Liver (tissue), 9 donors: Measurements from ENCODE around the gene CDKL4. TPM values are rescaled to one million over a fixed set of nuclear protein-coding genes. Genes with fewer than 3 reads are reported as not detected.

ENCODE experiments used
- DNase-seq: peaks from one replicate; pipeline ENCODE4 v3.0.0-alpha.2; 2017; ENCODE audit warnings: low spot score
- H3K27ac ChIP-seq, 2 donors: one replicate each; pipeline ENCODE4 v1.7.0; 2013; ENCODE audit warnings: inconsistent platforms in 2 of 2, low read length in 2 of 2, control low read depth in 1 of 2, low read depth in 1 of 2, mild to moderate bottlenecking in 1 of 2
- H3K27me3 ChIP-seq, 4 donors: one replicate each; pipeline versions ENCODE4 v1.6.1 to v1.7.0; 2013; ENCODE audit warnings: low read length in 3 of 4, inconsistent platforms in 1 of 4, mild to moderate bottlenecking in 1 of 4, moderate library complexity in 1 of 4; ENCODE audit not compliant: control insufficient read depth in 4 of 4, insufficient read depth in 4 of 4
- H3K36me3 ChIP-seq, 4 donors: one replicate each; pipeline versions ENCODE4 v1.6.1 to v1.7.0; 2013; ENCODE audit warnings: low read length in 3 of 4, mild to moderate bottlenecking in 3 of 4, low read depth in 1 of 4, moderate library complexity in 1 of 4; ENCODE audit not compliant: control insufficient read depth in 4 of 4, insufficient read depth in 3 of 4
- H3K4me1 ChIP-seq, 4 donors: one replicate each; pipeline versions ENCODE4 v1.6.1 to v1.7.0; 2013; ENCODE audit warnings: low read length in 3 of 4, mild to moderate bottlenecking in 3 of 4, moderate library complexity in 1 of 4; ENCODE audit not compliant: control insufficient read depth in 4 of 4, insufficient read depth in 4 of 4
- H3K4me3 ChIP-seq, 3 donors: one replicate each; pipeline versions ENCODE4 v1.6.1 to v1.7.0; 2013; ENCODE audit warnings: low read length in 3 of 3, control low read depth in 1 of 3, low read depth in 1 of 3, mild to moderate bottlenecking in 1 of 3
- H3K9ac ChIP-seq, 2 donors: one replicate each; pipeline ENCODE4 v1.7.0; 2013; ENCODE audit warnings: low read length in 2 of 2, mild to moderate bottlenecking in 2 of 2, moderate library complexity in 2 of 2, control low read depth in 1 of 2, low read depth in 1 of 2
- H3K9me3 ChIP-seq, 4 donors: one replicate each; pipeline versions ENCODE4 v1.6.1 to v1.7.0; 2013; ENCODE audit warnings: low read length in 3 of 4; ENCODE audit not compliant: control insufficient read depth in 4 of 4
- EGR1 ChIP-seq, 2 donors: IDR thresholded peaks; 2 replicates each; pipeline ENCODE4 v1.6.1; 2016 to 2018; ENCODE audit warnings: antibody characterized with exemption in 2 of 2, low read depth in 2 of 2
- FOXA1 ChIP-seq: IDR thresholded peaks from 2 replicates; pipeline ENCODE4 v1.6.1; 2016; ENCODE audit warnings: antibody characterized with exemption
- FOXA2 ChIP-seq: IDR thresholded peaks from 2 replicates; pipeline ENCODE4 v1.6.1; 2016; ENCODE audit warnings: antibody characterized with exemption
- HNF4A ChIP-seq, 2 donors: conservative IDR thresholded peaks; 2 replicates each; pipeline ENCODE4 v1.6.1; 2016; ENCODE audit warnings: antibody characterized with exemption in 2 of 2, mild to moderate bottlenecking in 2 of 2
- HNF4G ChIP-seq: IDR thresholded peaks from 2 replicates; pipeline ENCODE4 v1.6.1; 2016; ENCODE audit warnings: antibody characterized with exemption
- JUND ChIP-seq, 2 donors: IDR thresholded peaks; 2 replicates each; pipeline ENCODE4 v1.6.1; 2016; ENCODE audit warnings: antibody characterized with exemption in 2 of 2
- NR2F2 ChIP-seq: IDR thresholded peaks from 2 replicates; pipeline ENCODE4 v1.6.1; 2016; ENCODE audit warnings: antibody characterized with exemption
- RAD21 ChIP-seq, 2 donors: IDR thresholded peaks; 2 replicates each; pipeline ENCODE4 v1.6.1; 2016; ENCODE audit warnings: antibody characterized with exemption in 2 of 2, mild to moderate bottlenecking in 2 of 2
- RXRA ChIP-seq, 2 donors: IDR thresholded peaks; 2 replicates each; pipeline ENCODE4 v1.6.1; 2017 to 2018; ENCODE audit warnings: antibody characterized with exemption in 2 of 2, mild to moderate bottlenecking in 1 of 2
- SP1 ChIP-seq: IDR thresholded peaks from 2 replicates; pipeline ENCODE4 v1.6.1; 2018; ENCODE audit warnings: antibody characterized with exemption, mild to moderate bottlenecking
- TAF1 ChIP-seq: conservative IDR thresholded peaks from 2 replicates; pipeline ENCODE4 v1.6.1; 2016; ENCODE audit warnings: antibody characterized with exemption, mild to moderate bottlenecking
- YY1 ChIP-seq: IDR thresholded peaks from 2 replicates; pipeline ENCODE4 v1.6.1; 2016; ENCODE audit warnings: antibody characterized with exemption, mild to moderate bottlenecking
- ZBTB33 ChIP-seq: IDR thresholded peaks from 2 replicates; pipeline ENCODE4 v1.6.1; 2016; ENCODE audit warnings: antibody characterized with exemption
- WGBS: extraction: QIAGEN DNeasy Blood & Tissue Kit; methylation state at CpG from one replicate; pipeline ENCODE4 v1.1.7; 2013; 5-methylcytosine and 5-hydroxymethylcytosine counted together
- polyA plus RNA-seq, 2 donors: library from polyadenylated mRNA; stranded (reverse) in 1 of 2; unstranded in 1 of 2; fragments of 200-250 nt in 1 of 2; fragments of >200 nt in 1 of 2; fragmentation: Nextera tagmentation in 1 of 2; extraction: Ambion mirVana in 1 of 2; gene quantifications; one replicate each; pipeline versions ENCODE4 v1.2.1 to v1.2.3, GENCODE V29; 2013 to 2015
- total RNA-seq, 2 donors: library from RNA; depleted of rRNA; stranded (reverse); fragments of >200 nt; gene quantifications; one replicate each; pipeline ENCODE4 v1.2.3, GENCODE V29; 2014
- TF ChIP-seq, protein P1 (sequence below): IDR thresholded peaks from 2 replicates; pipeline ENCODE4 v1.6.1; 2016; ENCODE audit warnings: antibody characterized with exemption
- TF ChIP-seq, protein P2 (sequence below): IDR thresholded peaks from 2 replicates; pipeline ENCODE4 v1.6.1; 2016; ENCODE audit warnings: antibody characterized with exemption
- TF ChIP-seq, protein P3 (sequence below): fragments of 150-350 bp; IDR thresholded peaks from 2 replicates; pipeline ENCODE4 v1.5.1; 2017; ENCODE audit warnings: improper control_type of control experiment, low read depth, low read length; ENCODE audit not compliant: missing input control
- donor health status: healthy.
- donor health status: healthy.
- donor health status: healthy.
- donor health status: healthy.
- donor health status: healthy.

The CDKL4 gene
- total and polyA plus RNA-seq, 4 donors, result 0.25 to 1.1 TPM; not detected in 2

DNA sequence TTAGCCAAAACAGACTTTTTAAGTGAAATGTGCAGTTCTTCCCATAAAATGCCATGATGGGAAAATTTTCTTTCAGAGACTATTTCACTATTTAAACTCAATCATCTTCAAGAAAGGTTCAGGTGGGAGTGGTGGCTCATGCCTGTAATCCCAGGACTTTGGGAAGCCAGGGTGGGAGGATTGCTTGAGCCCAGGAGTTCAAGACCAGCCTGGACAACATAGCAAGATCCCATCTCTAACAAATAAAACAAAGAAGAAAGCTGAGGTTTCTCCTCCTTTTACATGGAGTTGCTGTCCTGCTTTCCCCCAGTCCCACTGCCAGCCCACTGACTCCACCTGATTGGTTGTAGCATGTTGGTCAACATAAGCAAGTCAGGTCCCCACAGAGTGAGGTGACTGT, 97.1 kb downstream of the CDKL4 start:
- no peak for DNase-seq
- H3K27ac ChIP-seq, result no peak overlapping the region
- H3K9me3 ChIP-seq, result no peaks in the 10 kb centered on the region
- peaks cover 0 to 5% (median 0%) of the 10 kb centered on the region in 4 donors for H3K4me1 ChIP-seq
- no peak overlapping the region for H3K9ac ChIP-seq
- no peaks in the 10 kb centered on the region for H3K27me3 ChIP-seq
- no peaks in the 10 kb centered on the region for H3K36me3 ChIP-seq
- no peak for TF ChIP-seq ZBTB33
- TF ChIP-seq FOXA1, result no peak
- no peak for TF ChIP-seq EGR1 (IDR thresholded peaks at IDR 0.05; ENCODE audit: low read depth in 2 of 2)
- TF ChIP-seq TAF1, result no peak
- no peak for TF ChIP-seq JUND (IDR thresholded peaks at IDR 0.05)
- no peak overlapping the region for H3K4me3 ChIP-seq

DNA sequence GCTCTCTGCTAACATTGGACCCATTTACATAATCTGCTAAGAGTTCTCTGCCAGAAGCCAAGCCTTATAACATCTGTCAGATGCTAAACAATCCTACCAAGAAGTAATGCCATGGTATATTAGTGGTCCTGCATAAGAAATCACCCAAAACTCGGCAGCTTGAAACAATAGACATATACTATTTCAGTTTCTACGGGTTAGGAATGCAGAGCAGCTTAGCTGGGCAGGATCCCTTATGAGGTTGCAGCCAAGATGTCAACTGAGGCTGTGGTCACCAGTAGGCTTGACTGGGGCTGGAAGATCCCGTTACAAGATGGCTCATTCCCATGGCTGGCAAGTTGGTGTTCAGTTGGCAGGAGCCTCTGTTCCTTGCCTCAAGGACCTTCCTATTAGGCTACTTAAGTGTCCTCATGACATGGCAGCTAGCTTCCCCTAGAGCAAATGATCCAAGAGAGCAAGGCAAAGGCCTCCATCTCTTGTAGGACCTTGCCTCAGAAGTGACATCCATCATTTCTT, 97.8 kb downstream of the CDKL4 start:
- TF ChIP-seq YY1, result no peak
- TF ChIP-seq HNF4A (conservative IDR thresholded peaks at IDR 0.05), result no peak
- TF ChIP-seq, protein P1, sequence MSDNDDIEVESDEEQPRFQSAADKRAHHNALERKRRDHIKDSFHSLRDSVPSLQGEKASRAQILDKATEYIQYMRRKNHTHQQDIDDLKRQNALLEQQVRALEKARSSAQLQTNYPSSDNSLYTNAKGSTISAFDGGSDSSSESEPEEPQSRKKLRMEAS, result no peak
- TF ChIP-seq TAF1, result no peak
- TF ChIP-seq ZBTB33, result no peak
- no peak for TF ChIP-seq RAD21 (IDR thresholded peaks at IDR 0.05)
- TF ChIP-seq FOXA1, result no peak
- no peak for TF ChIP-seq FOXA2
- TF ChIP-seq NR2F2, result no peak
- no peak overlapping the region for H3K27ac ChIP-seq
- no peaks in the 10 kb centered on the region for H3K27me3 ChIP-seq
- DNase-seq, result no peak
- WGBS, result 92% methylated on average over 3 of the region's 3 CpGs
- H3K4me3 ChIP-seq, result no peak overlapping the region
- peaks cover 0 to 5% (median 0%) of the 10 kb centered on the region in 4 donors for H3K4me1 ChIP-seq
- no peak overlapping the region for H3K9ac ChIP-seq
- H3K9me3 ChIP-seq, result no peaks in the 10 kb centered on the region
- H3K36me3 ChIP-seq, result no peaks in the 10 kb centered on the region

DNA sequence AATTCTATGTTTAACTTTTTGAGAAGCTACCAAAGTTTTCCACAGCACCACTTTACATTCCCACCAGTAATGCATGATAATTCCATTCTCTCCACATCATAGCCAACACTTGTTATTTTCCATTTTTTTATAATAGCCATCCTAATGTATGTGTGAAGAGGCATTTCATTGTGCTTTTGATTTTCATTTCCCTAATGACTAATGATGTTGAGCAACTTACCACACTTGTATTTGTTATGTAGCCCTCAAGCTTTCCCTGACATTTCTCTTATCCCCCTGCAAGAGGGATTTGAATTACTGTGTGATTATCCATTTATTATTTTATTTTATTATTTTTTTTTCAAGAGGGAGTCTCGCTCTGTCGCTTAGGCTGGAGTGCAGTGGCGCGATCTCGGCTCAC, 99.4 kb downstream of the CDKL4 start:
- WGBS, result 97% methylated on average over 5 of the region's 5 CpGs
- H3K27ac ChIP-seq, result no peak overlapping the region
- no peaks in the 10 kb centered on the region for H3K36me3 ChIP-seq
- no peaks in the 10 kb centered on the region for H3K9me3 ChIP-seq
- no peak overlapping the region for H3K4me3 ChIP-seq
- DNase-seq, result no peak
- no peak overlapping the region for H3K9ac ChIP-seq
- peaks cover 0 to 3% (median 0%) of the 10 kb centered on the region in 4 donors for H3K4me1 ChIP-seq
- H3K27me3 ChIP-seq, result no peaks in the 10 kb centered on the region
- no peak for TF ChIP-seq HNF4A (conservative IDR thresholded peaks at IDR 0.05)
- TF ChIP-seq RXRA (IDR thresholded peaks at IDR 0.05), result no peak
- no peak for TF ChIP-seq HNF4G
- no peak for TF ChIP-seq EGR1 (IDR thresholded peaks at IDR 0.05; ENCODE audit: low read depth in 2 of 2)
- no peak for TF ChIP-seq JUND (IDR thresholded peaks at IDR 0.05)
- TF ChIP-seq YY1, result no peak
- TF ChIP-seq, protein P2, sequence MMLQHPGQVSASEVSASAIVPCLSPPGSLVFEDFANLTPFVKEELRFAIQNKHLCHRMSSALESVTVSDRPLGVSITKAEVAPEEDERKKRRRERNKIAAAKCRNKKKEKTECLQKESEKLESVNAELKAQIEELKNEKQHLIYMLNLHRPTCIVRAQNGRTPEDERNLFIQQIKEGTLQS, result no peak
- TF ChIP-seq FOXA1, result no peak
- TF ChIP-seq SP1, result no peak
- TF ChIP-seq, protein P3, sequence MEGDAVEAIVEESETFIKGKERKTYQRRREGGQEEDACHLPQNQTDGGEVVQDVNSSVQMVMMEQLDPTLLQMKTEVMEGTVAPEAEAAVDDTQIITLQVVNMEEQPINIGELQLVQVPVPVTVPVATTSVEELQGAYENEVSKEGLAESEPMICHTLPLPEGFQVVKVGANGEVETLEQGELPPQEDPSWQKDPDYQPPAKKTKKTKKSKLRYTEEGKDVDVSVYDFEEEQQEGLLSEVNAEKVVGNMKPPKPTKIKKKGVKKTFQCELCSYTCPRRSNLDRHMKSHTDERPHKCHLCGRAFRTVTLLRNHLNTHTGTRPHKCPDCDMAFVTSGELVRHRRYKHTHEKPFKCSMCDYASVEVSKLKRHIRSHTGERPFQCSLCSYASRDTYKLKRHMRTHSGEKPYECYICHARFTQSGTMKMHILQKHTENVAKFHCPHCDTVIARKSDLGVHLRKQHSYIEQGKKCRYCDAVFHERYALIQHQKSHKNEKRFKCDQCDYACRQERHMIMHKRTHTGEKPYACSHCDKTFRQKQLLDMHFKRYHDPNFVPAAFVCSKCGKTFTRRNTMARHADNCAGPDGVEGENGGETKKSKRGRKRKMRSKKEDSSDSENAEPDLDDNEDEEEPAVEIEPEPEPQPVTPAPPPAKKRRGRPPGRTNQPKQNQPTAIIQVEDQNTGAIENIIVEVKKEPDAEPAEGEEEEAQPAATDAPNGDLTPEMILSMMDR, result no peak
- TF ChIP-seq FOXA2, result no peak
- TF ChIP-seq RAD21 (IDR thresholded peaks at IDR 0.05), result no peak
- no peak for TF ChIP-seq ZBTB33
- TF ChIP-seq, protein P1, result no peak
- TF ChIP-seq TAF1, result no peak
